Stomach (tissue), 4 donors: Measurements from ENCODE around the gene PPP4R2.

Experiments
- EP300 ChIP-seq: sonication (generic); formaldehyde crosslinking; IDR thresholded peaks from one replicate; pipeline ENCODE4 v1.6.1; 2017; ENCODE audit warnings: antibody characterized with exemption
- POLR2AphosphoS5 ChIP-seq, 3 donors: sonication (generic); formaldehyde crosslinking; IDR thresholded peaks; one replicate each; pipeline ENCODE4 v1.6.1; 2016; ENCODE audit warnings: antibody characterized with exemption in 3 of 3
- TF ChIP-seq, protein P1 (sequence below), 7 experiments: fragments of 450-650 bp in 4 of 7; fragments of 200-600 bp in 3 of 7; sonication (generic) in 3 of 7; IDR thresholded peaks; one replicate each; pipeline ENCODE4 v1.5.1; 2016 to 2019; ENCODE audit warnings: antibody characterized with exemption in 7 of 7, control low read depth in 2 of 7, mild to moderate bottlenecking in 1 of 7

DNA sequence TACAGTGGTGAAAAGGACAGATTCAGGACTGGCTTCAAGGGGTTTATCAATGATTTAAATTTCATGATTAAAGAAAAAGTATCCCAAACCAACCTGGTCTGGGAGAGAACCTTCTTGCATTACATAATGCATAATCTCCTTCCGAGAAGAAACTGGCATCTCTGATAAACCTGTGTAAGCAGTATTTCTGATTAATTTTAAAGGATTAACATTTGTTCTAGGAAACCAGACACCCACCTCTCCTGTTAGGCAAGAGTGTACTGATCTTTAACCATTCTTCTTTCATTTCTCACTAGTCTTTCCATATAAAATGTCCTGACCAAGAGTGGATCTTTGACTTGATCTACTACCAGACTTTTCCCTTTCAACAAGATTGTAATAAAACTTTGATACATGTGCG is 22.8 kb upstream of the PPP4R2 start:
- no peak for TF ChIP-seq EP300
- TF ChIP-seq, protein P1, sequence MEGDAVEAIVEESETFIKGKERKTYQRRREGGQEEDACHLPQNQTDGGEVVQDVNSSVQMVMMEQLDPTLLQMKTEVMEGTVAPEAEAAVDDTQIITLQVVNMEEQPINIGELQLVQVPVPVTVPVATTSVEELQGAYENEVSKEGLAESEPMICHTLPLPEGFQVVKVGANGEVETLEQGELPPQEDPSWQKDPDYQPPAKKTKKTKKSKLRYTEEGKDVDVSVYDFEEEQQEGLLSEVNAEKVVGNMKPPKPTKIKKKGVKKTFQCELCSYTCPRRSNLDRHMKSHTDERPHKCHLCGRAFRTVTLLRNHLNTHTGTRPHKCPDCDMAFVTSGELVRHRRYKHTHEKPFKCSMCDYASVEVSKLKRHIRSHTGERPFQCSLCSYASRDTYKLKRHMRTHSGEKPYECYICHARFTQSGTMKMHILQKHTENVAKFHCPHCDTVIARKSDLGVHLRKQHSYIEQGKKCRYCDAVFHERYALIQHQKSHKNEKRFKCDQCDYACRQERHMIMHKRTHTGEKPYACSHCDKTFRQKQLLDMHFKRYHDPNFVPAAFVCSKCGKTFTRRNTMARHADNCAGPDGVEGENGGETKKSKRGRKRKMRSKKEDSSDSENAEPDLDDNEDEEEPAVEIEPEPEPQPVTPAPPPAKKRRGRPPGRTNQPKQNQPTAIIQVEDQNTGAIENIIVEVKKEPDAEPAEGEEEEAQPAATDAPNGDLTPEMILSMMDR (IDR thresholded peaks at IDR 0.05), result no peak
- no peak for TF ChIP-seq POLR2AphosphoS5 (IDR thresholded peaks at IDR 0.05)
